Ovary (tissue), 9 donors: ENCODE results near the gene VWCE. TPM values are rescaled to one million over a fixed set of nuclear protein-coding genes. Genes with fewer than 3 reads are reported as not detected.

Experiments used
- DNase-seq, 5 donors: peaks; one replicate each; pipeline ENCODE4 v3.0.0-alpha.2; 2019 to 2020
- H3K27ac ChIP-seq, 2 donors: fragments of 200-600 bp; one replicate each; pipeline versions ENCODE4 v1.5.1 to v1.8.0; 2019 to 2022
- H3K27me3 ChIP-seq: fragments of 200-600 bp; one replicate; pipeline ENCODE4 v1.8.0; 2022
- H3K36me3 ChIP-seq: fragments of 200-600 bp; sonication (generic); one replicate; pipeline ENCODE4 v1.5.1; 2019
- H3K4me1 ChIP-seq: one replicate; pipeline ENCODE4 v1.8.1; 2013; ENCODE audit warnings: mild to moderate bottlenecking, moderate library complexity; ENCODE audit not compliant: insufficient read depth
- H3K4me3 ChIP-seq: fragments of 200-600 bp; sonication (generic); one replicate; pipeline ENCODE4 v1.5.1; 2017
- H3K9me3 ChIP-seq, 2 donors: fragments of 200-600 bp in 1 of 2; sonication (generic) in 1 of 2; one replicate each; pipeline versions ENCODE4 v1.5.1 to v1.8.1; 2013 to 2019; ENCODE audit warnings: mild to moderate bottlenecking in 1 of 2, moderate library complexity in 1 of 2
- CTCF ChIP-seq, 3 donors: fragments of 450-650 bp in 2 of 3; fragments of 200-600 bp in 1 of 3; IDR thresholded peaks; one replicate each; pipeline versions ENCODE4 v1.5.1 to v1.8.0; 2016 to 2022; ENCODE audit warnings: antibody characterized with exemption in 3 of 3, mild to moderate bottlenecking in 1 of 3
- EP300 ChIP-seq: sonication (generic); formaldehyde crosslinking; IDR thresholded peaks from one replicate; pipeline ENCODE4 v1.6.1; 2017; ENCODE audit warnings: antibody characterized with exemption
- POLR2A ChIP-seq: fragments of 450-650 bp; IDR thresholded peaks from one replicate; pipeline ENCODE4 v1.6.1; 2017; ENCODE audit warnings: antibody characterized with exemption, mild to moderate bottlenecking, moderate library complexity
- WGBS, 3 donors: extraction: QIAGEN DNeasy Blood & Tissue Kit in 1 of 3; methylation state at CpG; one replicate each; pipeline versions ENCODE4 v1.1.5 to v1.1.7; 2013 to 2017; 5-methylcytosine and 5-hydroxymethylcytosine counted together
- intact Hi-C, 4 donors: fragments of 100-400 bp; cut with DNase I; formaldehyde crosslinking; loops; one replicate each; pipeline versions ENCODE4 v1.11.0 to v1.15.1; 2022 to 2023
- polyA plus RNA-seq, 2 donors: library from polyadenylated mRNA; stranded (reverse); fragments of 200-250 nt in 1 of 2; fragments of 350-450 nt in 1 of 2; fragmentation: Illumina TruSeq in 1 of 2; extraction: RNeasy Lipid Tissue Mini Kit (QIAGEN cat#74804) in 1 of 2; gene quantifications; one replicate each; pipeline ENCODE4 v1.2.3, GENCODE V29; 2013 to 2014
- total RNA-seq, 7 donors: library from RNA; depleted of rRNA in 2 of 7; stranded (reverse); fragments of >200 nt in 2 of 7; fragmentation: NEBNext Ultra II Directional in 3 of 7; extraction: Animal tissue kit (Norgen Biotek cat#: 25700) in 3 of 7; gene quantifications; one replicate each; pipeline versions ENCODE4 v1.1.0 to v1.2.4, GENCODE V29; 2016 to 2023
- donor health status: DM: no; HTN: no; CAD: no; lungs with moderate emphysema.
- donor health status: DM: no; HTN: no; CAD: no.
- donor health status: Bipolar disorder and iron deficiency.
- donor health status: DM: yes; HTN: yes; CAD: no.
- donor health status: DM: no; HTN: no; CAD: no.
- donor health status: DM: yes; HTN: yes; CAD: no.

The VWCE gene
- total and polyA plus RNA-seq, 9 donors = 1.9 to 39.9 (median 11.9) TPM

DNA sequence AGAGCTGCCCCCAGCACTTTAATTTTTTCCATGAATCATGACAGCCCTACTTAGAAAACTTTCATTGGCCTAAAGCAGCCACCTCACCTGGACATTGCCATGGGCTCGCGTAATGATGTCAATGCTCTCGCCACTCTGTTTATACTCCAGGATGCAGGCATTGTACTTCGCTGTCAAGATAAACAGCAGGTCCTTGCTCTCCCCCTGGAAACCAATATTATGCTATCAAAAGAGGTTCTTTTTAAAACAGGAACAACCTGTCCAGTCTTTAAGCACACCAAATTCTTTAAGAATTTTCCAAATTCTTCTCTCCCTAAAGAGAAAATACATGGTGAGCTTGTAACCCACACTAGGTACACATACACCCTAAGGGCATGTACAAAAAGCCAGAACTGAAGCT, 34.8 kb upstream of the VWCE start:
- no peak overlapping the region for H3K4me3 ChIP-seq
- no peaks in the 10 kb centered on the region for H3K27me3 ChIP-seq
- intact Hi-C loops = no loop called here
- 87 to 93% (median 90%) methylated on average over 4 of the region's 4 CpGs for WGBS, 3 donors
- no peak for DNase-seq
- peaks cover 16% of the 10 kb centered on the region for H3K4me1 ChIP-seq
- no peaks in the 10 kb centered on the region for H3K9me3 ChIP-seq
- TF ChIP-seq POLR2A = no peak
- TF ChIP-seq EP300 = no peak
- no peak for TF ChIP-seq CTCF (IDR thresholded peaks at IDR 0.05)
- H3K36me3 ChIP-seq = no peaks in the 10 kb centered on the region
- no peak overlapping the region for H3K27ac ChIP-seq

DNA sequence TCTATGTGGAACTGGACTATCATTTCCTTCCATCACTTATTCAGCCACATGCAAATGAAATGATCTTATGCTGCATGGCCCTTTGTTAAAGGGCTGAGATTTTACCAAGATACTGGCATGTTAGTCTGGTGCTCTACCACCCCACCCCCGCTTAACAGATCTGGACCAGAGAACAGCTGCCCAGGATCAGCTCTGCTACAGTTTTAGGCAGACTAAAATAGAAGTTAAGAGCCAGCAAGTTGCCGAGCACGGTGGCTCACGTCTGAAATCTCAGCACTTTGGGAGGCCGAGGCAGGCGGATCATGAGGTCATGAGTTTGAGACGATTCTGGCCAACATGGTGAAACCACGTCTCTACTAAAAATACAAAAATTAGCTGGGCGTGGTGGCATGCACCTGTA, 33.2 kb upstream of the VWCE start:
- 76 to 83% (median 82%) methylated on average over 9 of the region's 9 CpGs for WGBS, 3 donors
- Histone ChIP-seq H3K27ac (no peak overlapping the region), H3K4me1 (peaks cover 7% of the 10 kb centered on the region), H3K27me3 (no peaks in the 10 kb centered on the region), H3K36me3 (no peaks in the 10 kb centered on the region), H3K9me3 (no peaks in the 10 kb centered on the region), H3K4me3 (no peak overlapping the region)
- intact Hi-C loops = no loop called here
- no peak for TF ChIP-seq POLR2A
- no peak for TF ChIP-seq EP300
- no peak for TF ChIP-seq CTCF (IDR thresholded peaks at IDR 0.05)
- no peak for DNase-seq

DNA sequence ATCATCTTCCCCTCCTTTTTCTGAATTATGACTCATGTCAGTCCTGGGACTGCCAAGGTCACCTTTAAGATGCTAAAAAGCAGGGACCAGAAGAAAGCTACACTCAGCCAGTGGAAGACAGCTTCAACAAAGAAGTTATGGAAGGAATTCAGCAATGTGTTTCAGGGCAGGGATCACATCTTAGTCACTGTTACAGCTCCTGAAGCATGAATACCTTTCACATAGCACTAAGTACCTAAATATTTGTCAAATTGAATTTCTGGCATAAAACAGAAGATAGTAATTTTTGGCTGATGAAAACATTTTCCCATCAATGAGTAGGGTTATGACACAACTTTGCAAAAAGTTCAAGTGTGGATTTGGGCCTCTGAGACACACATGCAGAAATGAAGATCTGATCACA, 32.6 kb upstream of the VWCE start:
- H3K4me3 ChIP-seq = no peak overlapping the region
- no peak for TF ChIP-seq EP300
- TF ChIP-seq CTCF (IDR thresholded peaks at IDR 0.05) = no peak
- TF ChIP-seq POLR2A = no peak
- H3K4me1 ChIP-seq = peaks cover 7% of the 10 kb centered on the region
- no peaks in the 10 kb centered on the region for H3K36me3 ChIP-seq
- H3K27me3 ChIP-seq = no peaks in the 10 kb centered on the region
- no peaks in the 10 kb centered on the region for H3K9me3 ChIP-seq
- intact Hi-C loops = no loop called here
- H3K27ac ChIP-seq = no peak overlapping the region
- no peak for DNase-seq

DNA sequence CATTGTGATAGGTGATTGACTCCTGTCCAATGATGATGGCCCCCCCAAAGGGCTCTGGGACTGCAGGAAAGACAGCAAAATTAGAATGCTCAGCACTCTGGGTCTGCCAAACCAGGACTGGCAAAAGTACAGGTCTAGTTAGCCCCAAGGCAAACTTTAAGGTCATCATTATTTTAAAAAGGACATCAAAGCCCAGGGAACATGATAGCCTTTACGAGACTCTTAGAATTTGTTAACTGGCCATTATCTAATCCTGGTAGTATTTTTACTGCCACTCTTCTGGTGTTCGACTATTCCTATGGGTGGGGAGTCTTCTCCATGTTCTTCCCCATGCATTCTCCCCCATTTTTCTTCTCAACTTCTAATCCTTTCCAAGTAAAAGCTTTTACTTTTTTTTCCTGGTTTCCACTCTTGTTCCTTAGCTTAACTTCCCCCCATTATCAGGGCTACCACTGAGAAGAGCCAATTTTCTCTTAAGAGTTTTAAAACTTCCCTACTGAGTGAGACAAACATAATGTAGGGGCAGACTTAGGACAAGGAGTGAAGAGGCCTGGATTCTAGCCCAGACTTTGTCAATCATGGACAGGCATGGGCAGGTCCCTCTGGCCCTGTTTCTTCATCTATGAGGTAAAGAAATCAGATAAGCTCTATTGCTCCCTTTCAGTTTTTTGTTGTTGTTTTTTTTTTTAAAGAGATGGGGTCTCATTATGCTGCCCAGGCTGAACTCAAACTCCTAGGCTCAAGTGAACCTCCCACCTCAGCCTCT, 30.7 kb upstream of the VWCE start:
- WGBS, 3 donors = 73 to 82% (median 79%) methylated on average over 2 of the region's 2 CpGs
- H3K4me1 ChIP-seq = no peaks in the 10 kb centered on the region
- H3K27ac ChIP-seq = no peak overlapping the region
- H3K4me3 ChIP-seq = no peak overlapping the region
- H3K9me3 ChIP-seq = no peaks in the 10 kb centered on the region
- no peak for TF ChIP-seq POLR2A
- TF ChIP-seq CTCF (IDR thresholded peaks at IDR 0.05) = no peak
- no peak for TF ChIP-seq EP300
- intact Hi-C loops = no loop called here
- no peak for DNase-seq
- H3K36me3 ChIP-seq = no peaks in the 10 kb centered on the region
- H3K27me3 ChIP-seq = no peaks in the 10 kb centered on the region
